Panc1 (cell line): Measurements from ENCODE around the gene TREML2. TPM values are rescaled to one million over a fixed set of nuclear protein-coding genes. Genes with fewer than 3 reads are reported as not detected.

ENCODE experiments used
- ATAC-seq: fragments of 200-7000 bp; cut with Tn5 transposase; 2 replicates; pipeline ENCODE4 v1.9.1; 2020; ENCODE audit warnings: mild to moderate bottlenecking, moderate library complexity
- BruUV-seq: library from RNA; stranded (reverse); fragments of 400-500 nt; replicated peaks from 2 replicates; lab custom pipeline; 2021; lab: Mats Ljungman, UMichigan
- CTCF ChIA-PET: fragments of 300-600 bp; sonication (Branson Sonifier 250); formaldehyde crosslinking; loops from one replicate; lab custom pipeline; 2022; ENCODE audit warnings: antibody characterized with exemption; lab: Charles Lee
- POLR2A ChIA-PET: fragments of 300-600 bp; sonication (Branson Sonifier 250); formaldehyde crosslinking; loops from one replicate; lab custom pipeline; 2022; ENCODE audit warnings: antibody characterized with exemption; lab: Charles Lee
- DNase-seq: peaks from one replicate; pipeline ENCODE4 v3.0.0-alpha.2; 2010; ENCODE audit warnings: low read depth, low spot score
- H3K27ac ChIP-seq: 2 replicates; pipeline ENCODE4 v1.5.1; 2011; ENCODE audit warnings: mild to moderate bottlenecking, low read length, inconsistent platforms
- H3K27me3 ChIP-seq: fragments of 200-500 bp; sonication (Bioruptor generic); 2 replicates; pipeline ENCODE4 v1.6.0; 2014; ENCODE audit warnings: low read length, inconsistent platforms; ENCODE audit not compliant: control insufficient read depth, insufficient read depth
- H3K36me3 ChIP-seq: fragments of 200-500 bp; sonication (Bioruptor generic); 2 replicates; pipeline ENCODE4 v1.5.1; 2014; ENCODE audit warnings: inconsistent platforms, mild to moderate bottlenecking, low read length, moderate library complexity; ENCODE audit not compliant: control insufficient read depth, insufficient read depth
- H3K4me1 ChIP-seq: 2 replicates; pipeline ENCODE4 v1.5.1; 2011; ENCODE audit warnings: inconsistent platforms, mild to moderate bottlenecking, low read length, moderate library complexity; ENCODE audit not compliant: control insufficient read depth, insufficient read depth
- H3K4me3 ChIP-seq, 2 experiments: 2 replicates each; pipeline ENCODE4 v1.5.1; 2011 to 2012; ENCODE audit warnings: low read depth in 2 of 2, low read length in 2 of 2, mild to moderate bottlenecking in 2 of 2, inconsistent platforms in 1 of 2, moderate library complexity in 1 of 2
- H3K9me3 ChIP-seq: fragments of 200-500 bp; sonication (Bioruptor generic); 2 replicates; pipeline ENCODE4 v1.5.1; 2014; ENCODE audit warnings: low read depth, mild to moderate bottlenecking, inconsistent platforms, low read length, moderate library complexity; ENCODE audit not compliant: control insufficient read depth, insufficient read depth
- POLR2AphosphoS5 ChIP-seq: IDR thresholded peaks from 2 replicates; pipeline ENCODE4 v1.6.1; 2012; ENCODE audit warnings: mild to moderate bottlenecking, low read depth, low read length, moderate library complexity
- SIN3A ChIP-seq: IDR thresholded peaks from 2 replicates; pipeline ENCODE4 v1.6.1; 2012; ENCODE audit warnings: low read depth, mild to moderate bottlenecking, low read length, moderate library complexity, borderline replicate concordance; ENCODE audit not compliant: insufficient read depth
- TCF7L2 ChIP-seq: IDR thresholded peaks from 2 replicates; pipeline ENCODE4 v1.6.1; 2011; ENCODE audit warnings: mild to moderate bottlenecking, low read depth, low read length, inconsistent platforms
- in situ Hi-C: cut with HindIII; loops from 2 replicates; pipeline ENCODE4 v1.10.0; 2016; ENCODE audit warnings: low sequenced_read_pairs, low pct_unique_long_range_greater_than_20kb
- intact Hi-C: fragments of 100-400 bp; cut with micrococcal nuclease; formaldehyde crosslinking; loops from one replicate; pipeline ENCODE4 v1.10.0; 2022; ENCODE audit not compliant: unreplicated experiment
- total RNA-seq: library from RNA; stranded (reverse); gene quantifications from one replicate; pipeline ENCODE4 v1.2.1, GENCODE V29; 2021; ENCODE audit not compliant: unreplicated experiment
- TF ChIP-seq, protein P1 (sequence below): fragments of 450-650 bp; IDR thresholded peaks from 2 replicates; pipeline ENCODE4 v1.5.1; 2017; ENCODE audit warnings: mild to moderate bottlenecking
- TF ChIP-seq, protein P2 (sequence below), 2 experiments: IDR thresholded peaks; 2 replicates each; pipeline ENCODE4 v1.6.1; 2011 to 2012; ENCODE audit warnings: low read depth in 2 of 2, control low read depth in 1 of 2, low read length in 1 of 2, mild to moderate bottlenecking in 1 of 2, moderate library complexity in 1 of 2; ENCODE audit not compliant: insufficient read depth in 1 of 2

The TREML2 gene
- total RNA-seq, 1 experiment from 2014 or later: not detected

DNA sequence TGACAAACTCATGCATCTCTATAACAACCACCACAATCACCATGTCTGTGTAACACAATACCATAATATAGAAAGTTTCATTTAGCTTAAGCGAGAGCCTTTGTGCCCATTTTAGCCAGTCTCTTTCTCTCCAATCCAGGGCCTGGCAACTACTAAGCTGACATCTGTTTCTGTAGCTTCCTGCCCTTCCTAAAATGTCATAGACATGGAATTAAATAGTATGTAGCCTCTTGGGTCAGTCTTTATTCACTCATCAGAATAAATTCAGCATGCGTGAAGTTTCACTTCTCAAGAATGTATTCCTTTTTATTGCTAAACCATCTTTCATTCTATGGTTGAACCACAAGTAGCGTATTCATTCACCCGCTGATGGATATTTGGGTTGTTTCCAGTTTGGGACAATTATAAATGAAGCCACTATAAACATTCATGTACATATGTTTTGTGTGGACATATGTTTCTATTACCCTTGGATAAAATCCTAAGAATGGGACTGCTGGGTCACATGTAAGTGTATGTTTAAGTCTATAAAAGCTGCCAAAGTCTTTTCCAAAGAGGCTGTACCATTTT is 36.3 kb downstream of the TREML2 start:
- CTCF ChIA-PET: no interaction called here
- no peaks in the 10 kb centered on the region for H3K4me1 ChIP-seq
- ATAC-seq (no peak), DNase-seq (no peak)
- H3K4me3 ChIP-seq: no peak overlapping the region
- intact Hi-C loops: loop anchor here (10.0 kb wide), 1 partner anchor 60 kb away; no protein-coding TSS in a partner anchor
- H3K9me3 ChIP-seq: no peaks in the 10 kb centered on the region
- TF ChIP-seq POLR2AphosphoS5 (no peak), SIN3A (no peak), TCF7L2 (no peak)
- TF ChIP-seq, protein P1, sequence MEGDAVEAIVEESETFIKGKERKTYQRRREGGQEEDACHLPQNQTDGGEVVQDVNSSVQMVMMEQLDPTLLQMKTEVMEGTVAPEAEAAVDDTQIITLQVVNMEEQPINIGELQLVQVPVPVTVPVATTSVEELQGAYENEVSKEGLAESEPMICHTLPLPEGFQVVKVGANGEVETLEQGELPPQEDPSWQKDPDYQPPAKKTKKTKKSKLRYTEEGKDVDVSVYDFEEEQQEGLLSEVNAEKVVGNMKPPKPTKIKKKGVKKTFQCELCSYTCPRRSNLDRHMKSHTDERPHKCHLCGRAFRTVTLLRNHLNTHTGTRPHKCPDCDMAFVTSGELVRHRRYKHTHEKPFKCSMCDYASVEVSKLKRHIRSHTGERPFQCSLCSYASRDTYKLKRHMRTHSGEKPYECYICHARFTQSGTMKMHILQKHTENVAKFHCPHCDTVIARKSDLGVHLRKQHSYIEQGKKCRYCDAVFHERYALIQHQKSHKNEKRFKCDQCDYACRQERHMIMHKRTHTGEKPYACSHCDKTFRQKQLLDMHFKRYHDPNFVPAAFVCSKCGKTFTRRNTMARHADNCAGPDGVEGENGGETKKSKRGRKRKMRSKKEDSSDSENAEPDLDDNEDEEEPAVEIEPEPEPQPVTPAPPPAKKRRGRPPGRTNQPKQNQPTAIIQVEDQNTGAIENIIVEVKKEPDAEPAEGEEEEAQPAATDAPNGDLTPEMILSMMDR: no peak
- TF ChIP-seq, protein P2, sequence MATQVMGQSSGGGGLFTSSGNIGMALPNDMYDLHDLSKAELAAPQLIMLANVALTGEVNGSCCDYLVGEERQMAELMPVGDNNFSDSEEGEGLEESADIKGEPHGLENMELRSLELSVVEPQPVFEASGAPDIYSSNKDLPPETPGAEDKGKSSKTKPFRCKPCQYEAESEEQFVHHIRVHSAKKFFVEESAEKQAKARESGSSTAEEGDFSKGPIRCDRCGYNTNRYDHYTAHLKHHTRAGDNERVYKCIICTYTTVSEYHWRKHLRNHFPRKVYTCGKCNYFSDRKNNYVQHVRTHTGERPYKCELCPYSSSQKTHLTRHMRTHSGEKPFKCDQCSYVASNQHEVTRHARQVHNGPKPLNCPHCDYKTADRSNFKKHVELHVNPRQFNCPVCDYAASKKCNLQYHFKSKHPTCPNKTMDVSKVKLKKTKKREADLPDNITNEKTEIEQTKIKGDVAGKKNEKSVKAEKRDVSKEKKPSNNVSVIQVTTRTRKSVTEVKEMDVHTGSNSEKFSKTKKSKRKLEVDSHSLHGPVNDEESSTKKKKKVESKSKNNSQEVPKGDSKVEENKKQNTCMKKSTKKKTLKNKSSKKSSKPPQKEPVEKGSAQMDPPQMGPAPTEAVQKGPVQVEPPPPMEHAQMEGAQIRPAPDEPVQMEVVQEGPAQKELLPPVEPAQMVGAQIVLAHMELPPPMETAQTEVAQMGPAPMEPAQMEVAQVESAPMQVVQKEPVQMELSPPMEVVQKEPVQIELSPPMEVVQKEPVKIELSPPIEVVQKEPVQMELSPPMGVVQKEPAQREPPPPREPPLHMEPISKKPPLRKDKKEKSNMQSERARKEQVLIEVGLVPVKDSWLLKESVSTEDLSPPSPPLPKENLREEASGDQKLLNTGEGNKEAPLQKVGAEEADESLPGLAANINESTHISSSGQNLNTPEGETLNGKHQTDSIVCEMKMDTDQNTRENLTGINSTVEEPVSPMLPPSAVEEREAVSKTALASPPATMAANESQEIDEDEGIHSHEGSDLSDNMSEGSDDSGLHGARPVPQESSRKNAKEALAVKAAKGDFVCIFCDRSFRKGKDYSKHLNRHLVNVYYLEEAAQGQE (IDR thresholded peaks at IDR 0.05; ENCODE audit: insufficient read depth in 1 of 2, low read depth in 2 of 2, low read length in 1 of 2): no peak
- H3K27ac ChIP-seq: no peak overlapping the region
- no peaks in the 10 kb centered on the region for H3K36me3 ChIP-seq
- in situ Hi-C loops: no loop called here
- POLR2A ChIA-PET: no interaction called here
- H3K27me3 ChIP-seq: peaks cover 7% of the 10 kb centered on the region; the same call in 1 of the 2 replicates
- BruUV-seq: no TSS peak

DNA sequence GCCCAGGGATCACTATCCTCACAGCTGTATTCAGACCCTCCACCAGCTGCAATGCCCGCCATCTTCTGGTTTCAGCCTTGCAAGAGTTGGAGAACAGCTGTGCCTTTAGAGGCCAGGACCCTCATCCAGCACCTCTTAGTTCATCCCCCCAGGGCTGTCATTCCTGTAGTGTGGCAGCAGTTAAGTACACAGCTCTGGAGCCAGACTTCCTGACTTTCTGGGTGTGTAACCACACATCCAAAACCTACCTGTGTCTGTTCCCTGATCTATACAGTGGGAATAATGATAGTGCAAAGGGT is 37.6 kb downstream of the TREML2 start:
- no peak overlapping the region for H3K4me3 ChIP-seq

More for the DNA sequence above, 37.6 kb downstream of the TREML2 start:
- in situ Hi-C loops: no loop called here
- H3K36me3 ChIP-seq: no peaks in the 10 kb centered on the region
- no peak for DNase-seq
- H3K27ac ChIP-seq: no peak overlapping the region
- no peaks in the 10 kb centered on the region for H3K4me1 ChIP-seq
- TF ChIP-seq SIN3A: no peak
- no peak for TF ChIP-seq POLR2AphosphoS5
- TF ChIP-seq TCF7L2: no peak
- TF ChIP-seq, protein P1: no peak
- TF ChIP-seq, protein P2 (IDR thresholded peaks at IDR 0.05; ENCODE audit: insufficient read depth in 1 of 2, low read depth in 2 of 2, low read length in 1 of 2): no peak
- H3K27me3 ChIP-seq: peaks cover 7% of the 10 kb centered on the region; the same call in 1 of the 2 replicates
- intact Hi-C loops: loop anchor here (10.0 kb wide), 1 partner anchor 59 kb away; no protein-coding TSS in a partner anchor
- no TSS peak for BruUV-seq
- ChIA-PET CTCF (no interaction called here), POLR2A (no interaction called here)
- H3K9me3 ChIP-seq: no peaks in the 10 kb centered on the region
- no peak for ATAC-seq
